ENCODE results near the gene BLOC1S2.
A peak's percentile ranks its signal among the peaks of the same experiment; 100 is the strongest.

GRCh38 chr10:100303724-100304319 is 17.3 kb upstream of the BLOC1S2 start:
- TF ChIP-seq REST (IDR thresholded peaks at IDR 0.05; ENCODE audit: borderline replicate concordance) (no peak), EP300 (conservative IDR thresholded peaks at IDR 0.05; ENCODE audit: poor library complexity, severe bottlenecking) (no peak), SMC3 (conservative IDR thresholded peaks at IDR 0.05; ENCODE audit: poor library complexity) (peak; percentile 85), CTCF (IDR thresholded peaks at IDR 0.05; ENCODE audit: poor library complexity, severe bottlenecking) (peak; percentile 81), MXI1 (conservative IDR thresholded peaks at IDR 0.05; ENCODE audit: poor library complexity, severe bottlenecking) (no peak), EZH2 (IDR thresholded peaks at IDR 0.05; ENCODE audit: borderline replicate concordance, insufficient read depth, low read length, poor library complexity, severe bottlenecking) (no peak)

Measured in neural cell (in vitro differentiated cells).